OCI-LY1 (cell line): Measurements from ENCODE around the gene OR2AT4.

Experiments used
- EZH2 ChIP-seq: fragments of 200-600 bp; sonication (generic), shearing (Covaris generic); IDR thresholded peaks from 2 replicates; pipeline ENCODE4 v1.8.0; 2017; ENCODE audit warnings: borderline replicate concordance, mixed run types, mild to moderate bottlenecking, antibody characterized with exemption, low read length, moderate library complexity, mixed read lengths
- TF ChIP-seq, protein P1 (sequence below): fragments of 200-600 bp; sonication (generic), shearing (Covaris generic); IDR thresholded peaks from 2 replicates; pipeline ENCODE4 v1.5.1; 2017; ENCODE audit warnings: mild to moderate bottlenecking, antibody characterized with exemption, low read length, moderate library complexity, mixed read lengths

DNA sequence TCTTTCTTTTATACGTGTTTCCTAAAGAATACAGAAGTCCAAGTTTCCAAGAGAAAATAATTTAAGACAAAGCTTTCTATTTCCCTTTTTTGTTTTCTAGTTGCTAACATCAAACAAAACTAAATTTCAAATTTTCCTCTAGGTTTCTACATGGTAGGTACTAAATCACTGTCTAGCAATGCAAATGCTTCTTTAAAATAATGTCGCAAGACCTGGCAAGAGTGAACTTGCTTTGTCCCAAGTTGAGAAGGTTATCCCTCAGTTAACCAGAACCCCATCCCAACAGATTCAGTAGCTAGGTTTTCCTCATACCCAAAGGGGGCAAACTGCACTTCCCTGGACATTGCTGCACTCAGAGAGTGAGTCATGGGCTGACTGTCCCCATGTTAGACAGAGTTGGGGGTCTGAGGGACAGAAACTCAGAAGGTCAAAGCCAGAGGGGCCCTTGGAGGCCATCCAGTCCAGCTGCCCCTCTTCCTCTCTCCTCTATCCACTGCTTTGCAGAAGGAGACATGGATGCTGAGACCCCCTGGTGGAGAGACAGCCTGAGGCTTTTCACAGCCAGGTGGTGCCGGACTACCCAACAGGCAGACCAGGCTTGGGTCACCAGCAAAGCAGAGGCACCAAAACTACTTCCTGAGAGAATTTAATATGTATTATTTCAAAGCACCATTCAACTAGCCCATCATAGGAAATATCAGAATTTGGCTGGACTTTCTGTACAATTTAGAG lies 23.1 kb downstream of the OR2AT4 start:
- TF ChIP-seq, protein P1, sequence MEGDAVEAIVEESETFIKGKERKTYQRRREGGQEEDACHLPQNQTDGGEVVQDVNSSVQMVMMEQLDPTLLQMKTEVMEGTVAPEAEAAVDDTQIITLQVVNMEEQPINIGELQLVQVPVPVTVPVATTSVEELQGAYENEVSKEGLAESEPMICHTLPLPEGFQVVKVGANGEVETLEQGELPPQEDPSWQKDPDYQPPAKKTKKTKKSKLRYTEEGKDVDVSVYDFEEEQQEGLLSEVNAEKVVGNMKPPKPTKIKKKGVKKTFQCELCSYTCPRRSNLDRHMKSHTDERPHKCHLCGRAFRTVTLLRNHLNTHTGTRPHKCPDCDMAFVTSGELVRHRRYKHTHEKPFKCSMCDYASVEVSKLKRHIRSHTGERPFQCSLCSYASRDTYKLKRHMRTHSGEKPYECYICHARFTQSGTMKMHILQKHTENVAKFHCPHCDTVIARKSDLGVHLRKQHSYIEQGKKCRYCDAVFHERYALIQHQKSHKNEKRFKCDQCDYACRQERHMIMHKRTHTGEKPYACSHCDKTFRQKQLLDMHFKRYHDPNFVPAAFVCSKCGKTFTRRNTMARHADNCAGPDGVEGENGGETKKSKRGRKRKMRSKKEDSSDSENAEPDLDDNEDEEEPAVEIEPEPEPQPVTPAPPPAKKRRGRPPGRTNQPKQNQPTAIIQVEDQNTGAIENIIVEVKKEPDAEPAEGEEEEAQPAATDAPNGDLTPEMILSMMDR: peak; percentile 13; the same call in 1 of the 2 replicates
- TF ChIP-seq EZH2: no peak
